ENCODE data around the gene NRCAM. TPM values are rescaled to one million over a fixed set of nuclear protein-coding genes. Genes with fewer than 3 reads are reported as not detected.
A peak's percentile ranks its signal among the peaks of the same experiment; 100 is the strongest.

The NRCAM gene
- total RNA-seq, 1 experiment from 2014 or later, result 30.8 TPM

DNA sequence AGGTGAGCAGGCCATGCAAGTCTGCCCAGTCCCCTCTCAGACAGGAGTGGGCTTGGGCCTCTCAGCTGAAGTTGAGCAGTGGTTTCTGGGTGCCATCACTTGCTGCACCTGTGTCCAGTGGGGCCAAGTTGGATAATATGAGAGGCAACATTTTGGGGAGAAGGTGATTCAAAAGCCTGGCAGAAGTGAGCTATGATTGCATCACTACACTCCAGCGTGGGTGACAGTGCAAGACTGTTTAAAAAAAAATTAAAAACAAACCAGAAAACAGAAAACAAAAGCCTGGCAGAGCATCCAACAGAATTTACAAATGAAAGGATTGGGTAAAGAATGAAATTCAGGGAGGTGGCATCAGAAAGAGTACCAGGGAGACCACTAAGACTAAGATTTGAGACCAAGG is 204.5 kb downstream of the NRCAM start:
- no peak for DNase-seq
- Histone ChIP-seq H3K36me3 (no peaks in the 10 kb centered on the region), H3K4me1 (peaks cover 10% of the 10 kb centered on the region), H3K9me3 (replicated peaks) (peaks cover 3% of the 10 kb centered on the region; the same call in 1 of the 2 replicates), H3K4me3 (no peak overlapping the region), H3K27ac (no peak overlapping the region), H3K27me3 (no peaks in the 10 kb centered on the region)

DNA sequence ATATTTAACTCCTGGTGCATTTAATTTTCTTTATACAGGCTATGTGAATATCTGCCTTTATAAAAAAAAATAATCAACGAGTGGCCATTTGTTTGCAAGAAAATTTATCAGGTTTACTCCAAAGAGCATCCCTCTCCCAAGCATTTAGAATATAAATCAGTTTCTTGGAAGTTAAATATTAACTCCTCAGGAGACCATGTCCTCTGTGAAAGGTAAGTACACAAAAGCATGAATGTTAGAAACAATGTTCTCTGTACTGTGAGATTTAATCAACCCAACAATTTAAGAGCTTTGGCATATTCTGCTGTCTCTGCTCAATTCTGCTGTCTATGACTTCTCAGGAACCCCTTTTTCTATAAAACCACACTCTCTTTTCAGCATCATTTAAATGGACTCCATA is 206.8 kb downstream of the NRCAM start:
- no peaks in the 10 kb centered on the region for H3K36me3 ChIP-seq
- H3K4me1 ChIP-seq, result peaks cover 24% of the 10 kb centered on the region
- H3K9me3 ChIP-seq (replicated peaks), result peaks cover 3% of the 10 kb centered on the region; the same call in 1 of the 2 replicates
- H3K4me3 ChIP-seq, result no peak overlapping the region
- no peaks in the 10 kb centered on the region for H3K27me3 ChIP-seq
- no peak for DNase-seq
- no peak overlapping the region for H3K27ac ChIP-seq

DNA sequence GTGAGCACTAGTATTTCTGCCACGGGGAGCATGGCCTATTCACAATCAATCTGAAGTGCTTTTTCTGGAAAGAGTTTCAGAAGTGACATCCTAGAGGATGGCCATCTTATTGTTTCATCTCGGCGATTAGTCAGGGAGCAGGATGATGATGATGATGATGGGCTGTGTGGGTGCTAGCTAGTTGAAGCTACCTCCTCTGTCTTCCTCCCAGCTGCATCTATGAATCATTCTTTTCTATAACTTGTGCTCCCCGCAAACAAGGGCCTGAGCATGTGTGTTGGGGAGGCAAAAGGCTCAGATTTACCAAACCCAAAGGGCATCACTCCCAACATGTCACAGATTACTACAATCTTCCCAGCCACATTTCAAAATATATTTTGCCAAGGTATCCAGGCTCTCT is 207.4 kb downstream of the NRCAM start:
- Histone ChIP-seq H3K27ac (no peak overlapping the region), H3K4me1 (peaks cover 20% of the 10 kb centered on the region), H3K36me3 (no peaks in the 10 kb centered on the region), H3K4me3 (no peak overlapping the region), H3K27me3 (no peaks in the 10 kb centered on the region), H3K9me3 (replicated peaks) (peaks cover 3% of the 10 kb centered on the region; the same call in 1 of the 2 replicates)
- no peak for DNase-seq

- Histone ChIP-seq H3K4me1 (peaks cover 18% of the 10 kb centered on the region), H3K9me3 (replicated peaks) (peaks cover 3% of the 10 kb centered on the region; the same call in 1 of the 2 replicates), H3K27ac (no peak overlapping the region), H3K36me3 (no peaks in the 10 kb centered on the region), H3K27me3 (no peaks in the 10 kb centered on the region), H3K4me3 (no peak overlapping the region)
- DNase-seq, result no peak
Measured at GRCh38 chr7:108248418-108248817, 207.8 kb downstream of the NRCAM start.

- Histone ChIP-seq H3K9me3 (replicated peaks) (no peaks in the 10 kb centered on the region), H3K4me3 (no peak overlapping the region), H3K36me3 (no peaks in the 10 kb centered on the region), H3K27ac (no peak overlapping the region), H3K27me3 (no peaks in the 10 kb centered on the region), H3K4me1 (peaks cover 14% of the 10 kb centered on the region; the same call in 1 of the 2 replicates)
- no peak for DNase-seq
Measured at GRCh38 chr7:108247614-108248013, 208.6 kb downstream of the NRCAM start.

- H3K4me3 ChIP-seq, result no peak overlapping the region
- H3K27ac ChIP-seq, result peak overlapping the region; percentile 55
- DNase-seq, result peak; percentile 34 to 50
- H3K9me3 ChIP-seq (replicated peaks), result no peaks in the 10 kb centered on the region
- H3K4me1 ChIP-seq, result peaks cover 14% of the 10 kb centered on the region; the same call in 1 of the 2 replicates
- no peaks in the 10 kb centered on the region for H3K36me3 ChIP-seq
- no peaks in the 10 kb centered on the region for H3K27me3 ChIP-seq
Measured at GRCh38 chr7:108246227-108246837, 209.9 kb downstream of the NRCAM start.

- Histone ChIP-seq H3K27me3 (no peaks in the 10 kb centered on the region), H3K9me3 (replicated peaks) (no peaks in the 10 kb centered on the region), H3K4me3 (no peak overlapping the region), H3K4me1 (peaks cover 14% of the 10 kb centered on the region; the same call in 1 of the 2 replicates), H3K36me3 (no peaks in the 10 kb centered on the region), H3K27ac (peak overlapping the region; percentile 55)
- peak; percentile 31 to 61 for DNase-seq
Measured at GRCh38 chr7:108245523-108246226, 210.6 kb downstream of the NRCAM start.

DNA sequence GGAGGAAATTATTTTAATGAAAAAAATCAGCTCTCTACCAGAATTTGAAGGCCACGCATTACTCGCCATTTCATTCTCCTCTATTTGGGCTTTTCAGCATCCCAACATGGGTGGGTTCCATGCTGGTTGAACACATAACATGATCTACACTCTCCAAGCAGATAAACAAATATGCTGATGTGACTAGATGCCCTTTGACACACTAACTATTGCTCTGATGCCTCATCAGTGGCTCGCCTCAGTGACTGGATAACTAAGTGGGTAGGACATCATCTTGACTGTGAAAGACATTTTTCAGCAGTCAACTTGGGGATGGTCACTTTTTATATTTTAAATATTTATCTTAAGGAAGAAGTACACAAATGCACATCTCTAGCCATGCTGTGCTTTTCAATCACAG is 212.1 kb downstream of the NRCAM start:
- Histone ChIP-seq H3K4me1 (peaks cover 14% of the 10 kb centered on the region; the same call in 1 of the 2 replicates), H3K36me3 (no peaks in the 10 kb centered on the region), H3K4me3 (no peak overlapping the region), H3K27me3 (no peaks in the 10 kb centered on the region), H3K9me3 (replicated peaks) (no peaks in the 10 kb centered on the region), H3K27ac (no peak overlapping the region)
- no peak for DNase-seq

DNA sequence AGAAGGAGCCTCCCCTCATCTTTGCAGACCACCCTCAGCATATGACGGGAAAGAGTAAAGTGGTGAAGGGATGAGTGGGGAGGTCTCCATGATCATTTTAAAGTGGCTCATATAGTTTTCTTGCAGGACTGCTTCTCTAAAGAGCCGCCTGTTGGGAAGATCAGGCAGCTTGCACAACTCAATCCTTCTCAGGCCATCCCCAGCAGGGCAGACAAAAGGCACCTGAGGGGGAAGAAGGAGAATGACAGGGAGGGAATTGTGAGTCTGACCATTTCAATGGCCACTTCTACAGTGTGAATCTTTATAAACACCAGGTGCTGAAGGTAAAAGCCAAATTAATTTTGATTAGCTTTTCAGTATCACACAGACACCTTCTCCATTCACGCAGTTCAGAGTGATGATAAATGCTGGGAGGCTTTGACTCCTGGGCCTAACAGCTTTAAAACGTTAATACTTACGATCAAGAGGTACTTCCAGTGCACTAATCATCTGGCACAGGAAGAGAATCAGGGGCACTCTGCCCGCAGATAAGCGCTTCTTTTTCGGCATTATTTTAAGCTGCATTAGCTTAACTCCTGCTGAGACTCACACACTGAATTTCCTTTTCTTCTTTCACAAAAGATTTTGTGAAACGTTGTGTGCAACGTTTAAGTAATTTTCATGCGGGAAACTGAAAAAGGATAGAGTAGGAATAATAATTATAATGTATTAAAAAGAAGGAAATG is 216.6 kb downstream of the NRCAM start:
- no peaks in the 10 kb centered on the region for H3K27me3 ChIP-seq
- H3K36me3 ChIP-seq, result no peaks in the 10 kb centered on the region
- no peak for DNase-seq
- no peaks in the 10 kb centered on the region for H3K9me3 ChIP-seq (replicated peaks)
- no peaks in the 10 kb centered on the region for H3K4me1 ChIP-seq
- H3K4me3 ChIP-seq, result no peak overlapping the region
- H3K27ac ChIP-seq, result no peak overlapping the region

- Histone ChIP-seq H3K27me3 (no peaks in the 10 kb centered on the region), H3K9me3 (replicated peaks) (no peaks in the 10 kb centered on the region), H3K27ac (no peak overlapping the region), H3K4me1 (no peaks in the 10 kb centered on the region), H3K36me3 (no peaks in the 10 kb centered on the region), H3K4me3 (no peak overlapping the region)
- no peak for DNase-seq
Measured at GRCh38 chr7:108236681-108237415, 219.4 kb downstream of the NRCAM start.

DNA sequence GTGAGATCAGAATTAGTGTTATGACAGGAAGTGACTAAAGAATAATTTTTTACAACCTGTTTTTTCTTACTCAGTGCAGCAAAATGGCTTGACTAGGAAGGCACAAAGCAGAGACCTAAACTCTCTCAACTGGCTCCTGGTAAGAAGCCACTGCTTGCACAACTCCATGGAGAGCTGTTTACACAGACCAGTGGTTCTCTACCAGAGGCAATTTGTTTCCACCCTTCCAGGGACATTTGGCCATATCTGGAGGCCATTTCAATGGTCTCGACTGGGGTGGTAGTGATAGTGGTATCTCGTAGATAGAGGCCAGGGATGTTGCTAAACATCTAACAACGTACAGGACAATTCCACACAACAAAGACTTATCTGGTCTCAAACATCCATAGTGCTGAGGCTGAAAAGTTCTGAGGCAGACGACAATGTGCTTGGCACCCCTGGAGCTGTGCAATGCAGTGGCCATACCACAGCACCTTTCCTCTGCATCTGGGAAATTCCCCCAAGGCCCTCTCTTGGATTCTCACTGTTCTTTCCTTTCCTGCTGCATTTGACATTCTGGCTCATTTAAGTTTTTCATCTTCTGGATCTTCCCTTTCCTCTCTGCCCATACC is 220.7 kb downstream of the NRCAM start:
- no peaks in the 10 kb centered on the region for H3K4me1 ChIP-seq
- H3K36me3 ChIP-seq, result no peaks in the 10 kb centered on the region; the same call in 1 of the 2 replicates
- no peak overlapping the region for H3K27ac ChIP-seq
- H3K4me3 ChIP-seq, result no peak overlapping the region
- no peaks in the 10 kb centered on the region for H3K9me3 ChIP-seq (replicated peaks)
- no peaks in the 10 kb centered on the region for H3K27me3 ChIP-seq
- DNase-seq, result no peak

DNA sequence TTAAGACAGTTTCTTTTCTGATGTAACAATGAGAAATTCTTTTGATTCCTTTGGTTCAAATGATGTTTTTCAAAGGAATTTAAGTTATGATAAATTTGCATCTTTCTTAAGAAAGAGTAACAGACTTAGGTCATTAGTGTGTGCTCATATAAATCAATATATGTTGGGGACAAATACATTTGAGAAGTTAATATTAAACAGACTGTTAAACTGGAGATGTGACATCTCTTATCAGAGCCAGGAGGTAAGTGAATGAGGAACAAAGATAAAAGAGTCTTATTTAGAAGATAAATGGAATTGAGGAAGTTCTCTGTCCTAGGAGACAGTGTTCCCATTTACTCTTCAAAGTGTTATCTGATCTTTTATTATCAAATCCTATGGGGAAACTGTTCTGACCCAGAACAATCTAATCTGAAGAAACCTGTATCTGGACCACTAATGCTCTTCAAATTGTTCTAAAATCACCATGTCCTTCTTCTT is 221.2 kb downstream of the NRCAM start:
- no peak overlapping the region for H3K27ac ChIP-seq

GRCh38 chr7:108234281-108234680 is 222.0 kb downstream of the NRCAM start:
- Histone ChIP-seq H3K27me3 (no peaks in the 10 kb centered on the region), H3K36me3 (no peaks in the 10 kb centered on the region; the same call in 1 of the 2 replicates), H3K27ac (no peak overlapping the region), H3K4me3 (no peak overlapping the region), H3K4me1 (no peaks in the 10 kb centered on the region), H3K9me3 (replicated peaks) (no peaks in the 10 kb centered on the region)
- DNase-seq, result no peak

More for the DNA sequence above, 221.2 kb downstream of the NRCAM start:
- H3K4me3 ChIP-seq, result no peak overlapping the region
- no peaks in the 10 kb centered on the region for H3K4me1 ChIP-seq
- no peaks in the 10 kb centered on the region for H3K27me3 ChIP-seq
- H3K36me3 ChIP-seq, result no peaks in the 10 kb centered on the region; the same call in 1 of the 2 replicates
- H3K9me3 ChIP-seq (replicated peaks), result no peaks in the 10 kb centered on the region
- DNase-seq, result no peak

DNA sequence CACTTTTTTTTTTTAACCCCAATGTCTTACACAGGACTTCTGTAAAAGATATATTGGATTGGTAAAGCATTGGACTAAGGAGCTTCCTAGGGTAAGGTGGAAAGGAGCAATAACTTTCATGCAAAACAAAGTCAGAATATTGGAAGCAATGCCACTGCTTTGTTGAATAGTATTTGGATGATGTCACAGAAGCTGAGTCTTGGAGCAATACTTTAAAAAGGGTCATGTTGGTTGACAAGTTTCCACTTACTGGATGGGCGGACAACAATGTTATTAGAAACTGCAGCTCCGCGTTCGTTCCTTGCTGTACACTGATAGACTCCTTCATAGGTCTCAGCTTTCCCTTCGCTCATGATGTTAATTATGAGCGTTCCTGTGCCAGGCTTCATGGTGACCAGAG is 224.2 kb downstream of the NRCAM start:
- Histone ChIP-seq H3K27ac (no peak overlapping the region), H3K27me3 (no peaks in the 10 kb centered on the region), H3K9me3 (replicated peaks) (no peaks in the 10 kb centered on the region), H3K4me3 (no peak overlapping the region), H3K36me3 (no peaks in the 10 kb centered on the region; the same call in 1 of the 2 replicates), H3K4me1 (no peaks in the 10 kb centered on the region)
- no peak for DNase-seq

Data from SJCRH30 (cell line).